Thoracic aorta endothelial cell (primary cell): ENCODE measurements around the gene N4BP2L2. TPM values are rescaled to one million over a fixed set of nuclear protein-coding genes. Genes with fewer than 3 reads are reported as not detected.

Experiments used
- small RNA-seq: library from RNA; depleted of rRNA; stranded (forward); fragments of <200 nt; gene quantifications from one replicate; pipeline ENCODE3, GENCODE V24; 2012
- total RNA-seq: library from RNA; depleted of rRNA; stranded (reverse); fragments of >200 nt; gene quantifications from 2 replicates; pipeline ENCODE4 v1.2.3, GENCODE V29; 2012

Gene N4BP2L2
- total RNA-seq, result 151 and 153 TPM in 2 replicates

DNA sequence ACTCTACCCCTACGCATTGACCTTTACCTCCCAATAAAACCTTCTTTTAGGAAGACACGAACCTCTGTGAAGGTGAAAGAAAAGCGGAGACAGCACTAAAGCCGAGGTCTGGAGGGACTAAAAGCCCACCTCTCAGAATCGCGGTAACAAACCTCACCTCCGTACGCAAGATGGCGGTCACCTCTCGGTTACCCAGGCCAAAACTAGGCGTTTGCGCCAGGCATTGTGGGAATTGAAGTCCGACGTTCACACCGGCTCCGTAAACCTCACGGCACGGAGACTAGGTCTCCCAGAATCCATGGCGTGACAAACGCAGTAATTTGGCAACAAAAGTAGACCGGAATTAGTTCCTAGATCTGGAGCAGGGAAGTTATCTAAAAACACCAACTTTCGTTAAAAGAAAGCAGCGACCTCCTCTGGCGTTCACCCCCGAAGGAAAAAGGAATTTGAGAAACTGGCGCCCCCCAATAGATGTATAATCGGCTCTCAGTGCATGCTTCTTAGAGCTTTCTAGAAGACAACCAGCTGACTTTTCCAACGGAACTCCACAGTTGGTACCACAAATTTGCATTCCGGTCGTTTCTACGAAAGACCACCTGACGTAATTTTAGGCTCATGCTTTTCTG is at the start of gene N4BP2L2:
TSS of gene N4BP2L2 (minus strand) at position 175 of the 626 bp plus-strand sequence. CDS start 1,768 bp downstream, outside the sequence.

DNA sequence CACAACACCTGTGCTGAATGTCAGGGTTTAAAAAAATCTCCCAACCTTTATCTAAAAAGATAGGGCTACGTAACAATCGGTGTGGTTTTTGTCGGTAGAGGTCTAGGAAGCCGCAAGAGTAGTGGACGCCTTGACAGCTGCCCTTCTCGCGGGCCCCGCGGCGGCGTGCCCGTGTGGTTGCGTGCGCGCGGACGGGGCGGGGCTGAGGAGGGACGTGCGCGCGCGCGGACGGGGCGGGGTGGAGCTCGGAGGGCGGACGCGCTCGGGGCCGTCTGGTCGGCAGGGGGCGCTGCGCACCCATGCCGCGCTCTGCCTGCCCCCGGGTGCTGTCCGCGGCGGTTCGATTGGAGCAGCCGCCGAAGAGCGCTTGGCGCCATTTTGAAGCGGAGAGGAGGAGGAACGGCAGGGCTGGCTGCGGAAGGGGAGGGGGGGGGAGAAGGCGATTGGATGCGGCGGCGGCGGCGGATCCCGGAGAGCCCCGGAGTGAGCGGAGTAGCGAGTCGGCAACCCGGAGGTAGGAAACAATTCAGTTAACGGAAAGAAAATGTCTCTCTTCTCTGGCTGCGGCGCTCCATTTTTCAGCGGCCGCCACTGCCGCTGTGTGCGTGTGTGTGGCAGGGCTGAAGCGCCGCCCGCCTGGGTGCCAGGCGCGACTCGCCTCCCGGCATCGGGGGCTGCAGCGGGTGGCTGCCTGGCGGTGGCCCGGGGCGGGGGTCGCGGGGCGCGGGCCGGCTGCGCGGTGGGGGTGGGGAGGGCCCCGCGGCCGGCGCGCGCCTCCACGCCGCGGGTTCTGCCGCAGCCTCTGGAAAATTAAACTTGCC is 47.7 kb upstream of the N4BP2L2 start, which contains the start of gene PDS5B:
TSS of gene PDS5B (plus strand) at position 373 of the 821 bp plus-strand sequence. CDS start 62,321 bp downstream, outside the sequence.

DNA sequence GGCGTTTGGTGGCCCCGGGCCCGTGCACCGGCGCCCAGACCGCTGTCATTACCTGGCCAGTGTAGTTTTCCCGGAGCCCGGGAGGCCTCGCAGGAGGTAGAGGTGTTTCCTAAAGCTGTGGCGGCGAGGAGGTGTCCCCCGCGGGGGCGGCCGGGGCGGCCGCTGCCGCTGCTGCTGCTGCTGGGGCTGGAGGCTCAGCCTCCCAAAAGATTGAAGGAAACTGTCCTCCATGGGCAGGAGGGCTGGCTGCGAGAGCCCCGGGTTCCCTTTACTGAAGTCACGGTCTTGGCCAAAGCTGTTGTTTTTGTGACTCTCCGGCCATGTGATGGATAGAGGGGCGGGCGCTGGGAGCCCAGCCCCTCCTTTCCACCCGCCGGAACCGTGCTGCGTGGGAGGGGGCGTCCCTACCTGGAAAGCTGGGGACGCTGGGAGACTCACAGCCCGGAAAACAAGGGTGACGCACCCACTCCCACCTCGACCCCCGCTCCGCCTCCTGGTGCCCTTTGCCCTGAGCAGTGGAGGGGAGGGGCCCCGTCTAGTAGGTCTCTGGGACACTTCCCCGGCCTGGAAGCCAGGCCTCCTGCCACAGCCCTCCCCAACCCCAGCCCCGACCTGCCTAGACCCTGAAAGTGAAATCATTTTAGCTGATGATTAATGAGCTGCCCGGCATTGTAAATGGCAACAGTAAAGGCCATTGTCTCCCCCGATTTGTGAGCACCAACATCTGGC is 110.6 kb downstream of the N4BP2L2 start, which contains the start of gene N4BP2L1:
TSS of gene N4BP2L1 (minus strand) at position 279 of the 729 bp plus-strand sequence. CDS start at position 231, 48 bp downstream.

Small RNA genes lying within 50 kb of the gene (small RNA-seq; reads per million reads assigned to genes)
- not detected for gene RF00190

Other genes with a start within 250 kb of the N4BP2L2 start
- not detected in 2 replicates for gene ZAR1L, start 223.4 kb downstream of the N4BP2L2 start, total RNA-seq
- gene BRCA2, start 223.3 kb downstream of the N4BP2L2 start, total RNA-seq, result 20.7 and 27.1 TPM in 2 replicates
- 0.93 and 1.8 TPM in 2 replicates for gene N4BP2L1, start 110.7 kb downstream of the N4BP2L2 start, total RNA-seq
- gene PDS5B, start 47.7 kb upstream of the N4BP2L2 start, total RNA-seq, result 59.3 and 65.6 TPM in 2 replicates